GM12874 (cell line): ENCODE results near the gene PRDM5.

Source experiments
- TF ChIP-seq, protein P1 (sequence below): IDR thresholded peaks from 2 replicates; pipeline ENCODE4 v1.5.1; 2011; ENCODE audit warnings: low read depth, mild to moderate bottlenecking, control low read depth, low read length, moderate library complexity; ENCODE audit not compliant: insufficient read depth

The PRDM5 gene

DNA sequence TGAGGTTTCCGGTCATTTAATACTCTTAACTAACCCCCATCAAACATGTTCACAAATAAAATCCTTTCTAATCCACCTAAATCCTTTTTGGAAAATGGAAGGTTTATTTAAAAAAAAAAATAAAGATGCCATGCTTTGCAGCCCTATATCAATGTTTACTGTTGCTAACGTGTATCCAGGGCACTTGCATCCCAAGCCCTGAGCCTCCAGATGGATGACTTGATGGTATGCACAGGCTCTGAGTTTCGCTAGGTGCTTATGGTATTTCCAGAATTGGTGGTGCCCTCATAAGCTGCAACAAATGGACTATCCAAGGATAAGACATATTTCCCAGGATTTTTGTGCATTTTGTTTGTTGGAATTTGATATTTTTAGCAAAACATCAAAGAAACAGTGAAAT, 257.7 kb downstream of the PRDM5 start:
- TF ChIP-seq, protein P1, sequence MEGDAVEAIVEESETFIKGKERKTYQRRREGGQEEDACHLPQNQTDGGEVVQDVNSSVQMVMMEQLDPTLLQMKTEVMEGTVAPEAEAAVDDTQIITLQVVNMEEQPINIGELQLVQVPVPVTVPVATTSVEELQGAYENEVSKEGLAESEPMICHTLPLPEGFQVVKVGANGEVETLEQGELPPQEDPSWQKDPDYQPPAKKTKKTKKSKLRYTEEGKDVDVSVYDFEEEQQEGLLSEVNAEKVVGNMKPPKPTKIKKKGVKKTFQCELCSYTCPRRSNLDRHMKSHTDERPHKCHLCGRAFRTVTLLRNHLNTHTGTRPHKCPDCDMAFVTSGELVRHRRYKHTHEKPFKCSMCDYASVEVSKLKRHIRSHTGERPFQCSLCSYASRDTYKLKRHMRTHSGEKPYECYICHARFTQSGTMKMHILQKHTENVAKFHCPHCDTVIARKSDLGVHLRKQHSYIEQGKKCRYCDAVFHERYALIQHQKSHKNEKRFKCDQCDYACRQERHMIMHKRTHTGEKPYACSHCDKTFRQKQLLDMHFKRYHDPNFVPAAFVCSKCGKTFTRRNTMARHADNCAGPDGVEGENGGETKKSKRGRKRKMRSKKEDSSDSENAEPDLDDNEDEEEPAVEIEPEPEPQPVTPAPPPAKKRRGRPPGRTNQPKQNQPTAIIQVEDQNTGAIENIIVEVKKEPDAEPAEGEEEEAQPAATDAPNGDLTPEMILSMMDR, result no peak

DNA sequence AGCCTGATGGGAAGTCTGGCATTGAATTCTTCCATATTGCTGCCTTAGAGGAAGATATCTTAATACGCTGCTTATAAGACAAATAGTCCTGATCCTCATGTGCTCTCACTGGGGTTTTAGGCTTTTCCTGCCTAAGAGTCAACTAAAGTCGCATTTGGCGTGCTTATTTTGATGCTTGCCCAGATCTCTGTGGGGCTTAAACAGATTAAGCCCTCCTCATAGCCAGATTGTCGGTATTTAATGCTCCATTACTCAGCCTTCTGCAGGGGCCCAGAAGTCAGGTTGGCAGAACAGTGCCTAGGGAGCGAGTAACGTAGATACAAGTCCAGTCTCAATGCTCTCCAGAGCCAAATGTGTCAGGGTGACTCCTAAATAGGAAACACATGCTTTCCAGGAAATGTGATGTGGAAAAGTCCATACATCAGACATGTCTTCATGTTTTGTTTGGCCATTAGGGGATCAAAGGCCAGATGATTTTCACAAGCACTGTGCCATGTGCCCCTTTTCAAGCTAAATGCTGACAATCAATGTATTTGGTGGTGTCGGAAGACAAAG, 262.8 kb downstream of the PRDM5 start:
- TF ChIP-seq, protein P1, result no peak

GRCh38 chr4:120658772-120659171, 263.8 kb downstream of the PRDM5 start:
- TF ChIP-seq, protein P1, result no peak

DNA sequence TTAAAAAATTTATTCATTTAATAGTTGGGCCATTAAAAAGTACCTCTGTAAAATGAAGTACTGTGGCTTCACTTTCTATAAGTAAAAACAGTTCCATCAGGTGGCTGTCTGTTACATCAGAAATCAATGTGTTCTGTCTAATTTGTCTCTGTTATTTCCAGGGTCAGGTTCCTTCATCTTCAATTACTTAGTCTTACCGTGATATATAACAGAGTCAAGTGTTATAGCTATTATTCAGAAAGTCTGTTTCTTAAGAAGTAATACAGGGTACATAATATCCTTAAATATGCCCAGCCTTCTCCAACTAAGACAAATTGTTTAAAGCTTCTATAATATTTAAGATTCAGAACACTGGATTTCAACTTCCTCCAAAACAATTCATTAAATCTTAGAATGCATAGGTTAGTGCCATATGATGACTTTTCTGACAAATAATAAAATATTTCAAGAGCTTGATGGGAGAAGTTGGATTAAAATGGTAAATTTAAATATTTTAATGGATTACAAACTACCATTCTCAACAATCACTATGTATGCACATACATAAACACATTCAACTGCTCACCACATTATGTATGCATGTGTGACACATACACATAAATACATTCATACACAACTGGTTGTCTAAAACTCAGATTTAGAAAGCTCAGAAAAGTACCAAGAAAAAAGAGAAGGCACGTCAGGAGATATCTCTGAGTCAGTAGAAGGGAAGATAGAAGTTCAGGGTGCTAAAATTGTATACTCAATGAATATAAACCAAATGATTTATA, 268.5 kb downstream of the PRDM5 start:
- TF ChIP-seq, protein P1, result no peak
